ENCODE measurements around the gene DBH.

Gene DBH

GRCh38 chr9:133627341-133627740 is 8.8 kb upstream of the DBH start:
- DNase-seq = no peak

DNA sequence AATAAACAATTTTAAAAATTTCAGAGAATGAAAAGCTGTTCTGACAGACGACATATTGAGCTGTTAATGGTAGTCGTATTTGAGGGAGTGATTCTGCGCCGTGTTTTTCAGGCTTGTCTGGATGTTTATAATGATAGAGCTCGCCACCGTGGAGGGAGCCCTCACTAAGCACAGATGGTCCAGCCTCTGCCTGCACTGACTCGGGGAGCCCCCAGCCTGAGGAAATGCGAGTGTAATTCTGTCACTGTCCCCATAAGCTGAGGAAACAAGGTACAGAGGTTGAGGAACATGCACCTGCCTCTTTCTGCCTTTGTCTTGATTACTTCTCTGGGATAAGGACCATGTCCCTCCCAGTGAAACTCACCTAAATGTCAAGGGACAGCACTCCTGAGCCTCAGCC is 7.4 kb upstream of the DBH start:
- DNase-seq = no peak

DNA sequence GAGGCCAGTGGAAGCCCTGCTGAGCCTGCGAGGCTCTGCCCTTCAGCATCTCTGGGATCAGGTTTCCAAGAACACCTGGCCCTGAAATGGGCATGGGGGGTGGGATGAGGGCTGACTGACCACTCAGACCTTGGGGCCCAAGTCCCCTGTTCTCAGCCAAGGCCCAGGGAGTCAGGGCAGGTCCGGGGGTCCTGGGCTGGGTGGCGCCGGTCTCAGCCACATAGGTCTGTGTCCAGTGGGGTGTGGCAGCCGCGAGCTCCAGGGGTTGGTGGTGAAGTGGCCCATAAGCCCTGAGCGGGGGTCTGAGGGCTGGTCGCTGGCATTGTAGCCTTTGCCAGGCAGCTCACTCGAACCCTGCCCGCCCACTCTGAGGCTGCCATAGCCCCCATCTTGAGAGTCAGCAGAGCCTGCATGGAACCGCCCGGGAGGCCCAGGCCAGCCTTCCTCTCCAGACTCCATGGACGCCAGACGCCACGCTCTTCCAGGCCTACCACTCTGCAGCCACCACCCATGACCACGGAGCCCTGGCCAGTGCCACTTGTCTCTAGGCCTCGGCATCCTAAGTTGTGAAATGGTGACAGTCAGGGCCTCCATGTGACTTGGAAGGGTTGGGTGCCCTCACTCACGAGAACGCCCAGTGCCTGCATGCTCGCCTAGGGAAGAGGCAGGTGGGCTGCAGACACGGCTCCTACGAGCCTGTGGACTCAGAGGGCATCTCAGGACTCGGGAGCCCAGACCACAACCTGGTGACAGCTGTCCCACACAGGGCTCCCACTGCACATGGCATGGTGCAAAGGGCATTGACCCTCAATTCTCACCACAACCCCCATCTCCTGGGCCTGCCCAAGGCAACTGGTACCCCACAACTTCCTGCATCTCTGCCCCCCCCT is 6.7 kb upstream of the DBH start:
- DNase-seq = no peak

- DNase-seq = no peak
Measured at GRCh38 chr9:133631111-133631510, 5.1 kb upstream of the DBH start.

DNA sequence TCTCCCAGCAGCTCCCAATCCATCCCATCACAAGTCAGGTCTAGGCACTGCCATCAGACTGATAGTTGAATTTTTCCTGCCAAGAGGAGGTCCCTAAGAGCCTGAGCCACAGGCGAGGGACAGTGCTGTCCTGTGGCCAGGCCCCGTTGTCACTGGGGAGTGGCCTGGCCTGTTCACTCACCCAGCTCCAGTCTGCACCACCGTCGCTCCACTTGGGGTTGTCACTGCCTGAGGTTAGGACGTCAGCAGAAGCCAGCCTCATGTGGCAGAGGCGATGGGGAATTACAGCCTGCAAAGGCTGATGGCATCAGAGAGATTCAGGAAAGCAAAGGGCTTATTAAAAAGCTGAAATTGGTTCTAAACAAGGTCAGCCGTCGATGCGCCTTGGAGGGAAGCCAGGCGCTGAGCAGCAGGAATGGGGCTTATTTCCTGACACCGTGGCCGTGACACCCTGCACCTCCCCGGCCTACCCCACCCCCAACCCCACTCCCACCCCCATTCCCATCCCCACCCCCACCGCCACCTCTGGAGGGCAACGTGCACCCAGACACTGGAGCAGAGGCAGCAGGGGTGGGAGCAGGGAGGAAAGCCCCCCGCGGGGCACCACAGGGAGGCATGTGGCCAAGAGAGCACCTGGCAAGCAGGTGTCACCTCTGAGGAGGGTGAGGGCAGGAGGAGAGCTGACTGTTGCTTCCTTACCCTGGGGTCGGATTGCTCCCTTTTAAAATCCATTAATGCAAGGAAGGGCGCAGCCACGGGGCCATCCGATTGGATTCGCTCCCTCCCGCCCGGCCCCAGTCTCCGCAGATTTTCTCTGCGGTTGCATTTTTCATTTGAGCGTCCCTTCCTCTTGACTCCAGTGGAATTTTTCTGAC is 3.1 kb upstream of the DBH start:
- DNase-seq = no peak

DNA sequence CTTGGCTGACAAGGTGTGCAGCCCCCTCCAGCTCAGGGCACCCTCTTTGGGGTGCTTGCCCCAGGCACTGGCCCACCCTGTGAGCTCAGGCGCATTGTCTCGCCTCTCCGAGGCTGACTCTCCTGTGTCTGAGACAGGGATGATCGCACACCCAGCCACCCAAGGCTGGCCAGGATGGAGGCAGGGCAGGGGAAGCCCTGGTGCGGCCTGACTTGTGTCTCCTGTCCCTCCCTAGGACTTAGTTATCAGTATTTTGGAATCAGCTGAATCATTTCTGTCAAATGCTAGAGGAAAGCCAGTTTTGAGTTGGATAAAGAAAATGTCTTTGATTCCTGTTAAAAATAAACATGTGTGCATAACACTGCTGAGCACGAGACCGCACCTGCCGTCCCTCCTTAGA is 2.5 kb upstream of the DBH start:
- no peak for DNase-seq

DNA sequence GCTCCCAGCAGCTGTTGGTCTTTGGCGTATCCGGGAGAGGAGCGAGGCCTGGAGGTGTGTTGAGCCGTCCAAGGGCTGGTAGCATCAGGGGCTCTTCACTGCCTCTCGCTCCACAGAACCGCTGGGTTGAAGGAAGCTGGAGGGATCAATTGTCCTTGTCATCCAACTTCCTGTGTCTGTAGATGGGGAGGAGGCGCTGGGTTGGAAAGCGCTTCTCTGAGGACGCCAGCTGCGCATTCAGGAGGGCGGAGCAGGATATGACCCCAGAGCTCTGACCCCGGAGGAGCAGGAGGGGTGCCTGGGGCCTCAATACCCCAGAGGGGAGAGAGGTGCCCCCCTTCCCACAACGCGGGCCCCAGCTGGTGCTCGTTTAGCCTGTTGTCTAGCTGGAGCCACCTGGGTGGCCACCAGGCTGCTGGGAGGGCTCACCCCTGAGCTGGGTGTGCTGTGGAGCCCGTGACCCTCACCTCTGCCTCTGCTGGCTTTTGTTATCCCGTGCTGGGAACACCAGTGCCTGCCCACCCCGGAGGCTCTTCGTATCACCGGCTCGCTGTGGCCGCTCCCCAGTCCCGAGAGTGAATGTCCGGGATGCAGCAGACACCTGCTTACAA is 2.0 kb upstream of the DBH start:
- no peak for DNase-seq

DNA sequence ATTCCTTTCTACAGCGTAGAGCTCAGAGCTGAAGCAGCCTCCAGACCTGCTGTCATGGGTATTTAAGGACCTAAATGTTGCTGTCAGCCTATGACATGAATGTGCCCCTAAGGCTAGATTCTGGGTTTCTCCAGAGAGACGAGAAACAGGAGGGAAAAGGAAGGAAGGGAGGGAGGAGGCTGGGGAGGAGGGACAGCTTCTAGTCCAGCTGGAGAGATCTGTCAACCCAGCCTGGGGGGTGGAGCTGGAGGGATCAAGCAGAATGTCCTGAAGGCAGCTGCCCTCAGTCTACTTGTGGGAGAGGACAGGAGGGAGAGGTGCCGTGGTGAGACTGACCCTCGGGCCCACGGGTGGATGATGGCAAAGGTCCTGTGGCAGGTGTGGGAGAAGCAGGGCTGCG is 1.1 kb upstream of the DBH start:
- no peak for DNase-seq

- DNase-seq = no peak
Measured at GRCh38 chr9:133636902-133637301, 739 bp downstream of the DBH start.

DNA sequence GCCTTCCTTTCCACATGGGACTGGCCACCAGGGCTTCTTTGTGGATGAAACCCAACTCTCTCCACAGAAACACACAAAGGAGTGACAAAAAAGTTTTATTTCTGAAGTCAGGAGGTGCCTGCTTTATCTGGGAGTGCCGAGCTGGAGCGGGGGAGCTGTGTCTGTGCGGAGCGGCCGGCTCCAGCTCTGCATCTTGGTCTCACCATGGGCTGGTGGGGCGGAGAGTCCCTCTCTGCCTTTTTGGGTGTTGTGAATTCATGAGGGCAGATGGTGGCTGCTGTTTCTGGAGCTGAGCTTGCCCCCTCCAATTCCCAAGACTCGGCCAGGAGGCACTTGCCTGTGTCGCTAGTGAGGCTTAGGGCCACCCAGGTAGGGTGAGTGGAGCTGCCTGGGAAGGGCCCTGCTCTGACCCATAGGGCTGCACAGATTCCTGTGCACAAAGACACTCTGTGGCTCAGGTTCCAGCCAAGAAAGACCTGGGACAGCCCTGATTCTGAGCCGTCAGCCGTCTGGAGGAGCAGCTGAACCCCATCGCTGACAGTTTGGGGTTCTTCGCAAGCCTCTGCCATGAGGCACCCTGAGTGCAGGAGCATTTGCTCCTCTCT is 1.4 kb downstream of the DBH start:
- DNase-seq = no peak

DNA sequence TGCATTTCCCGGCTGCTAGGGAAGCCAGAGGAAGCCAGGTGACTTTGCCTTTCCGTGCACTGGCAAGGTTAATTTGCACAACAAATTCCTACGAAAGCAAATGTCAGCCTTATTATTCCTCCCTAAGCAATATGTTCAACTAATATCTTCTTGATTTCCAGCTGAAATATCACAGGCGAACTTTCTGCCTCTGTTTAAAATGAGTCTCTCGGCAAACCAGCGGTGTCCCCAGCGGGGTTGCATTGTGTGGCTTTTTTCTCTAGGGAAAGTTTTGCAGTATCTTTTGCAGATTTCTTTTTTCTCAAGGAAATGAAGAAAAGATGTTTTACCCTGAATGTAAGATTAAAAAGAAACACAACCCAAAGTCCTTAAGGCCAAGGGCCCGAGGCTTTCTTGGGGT is 1.9 kb downstream of the DBH start:
- no peak for DNase-seq

DNA sequence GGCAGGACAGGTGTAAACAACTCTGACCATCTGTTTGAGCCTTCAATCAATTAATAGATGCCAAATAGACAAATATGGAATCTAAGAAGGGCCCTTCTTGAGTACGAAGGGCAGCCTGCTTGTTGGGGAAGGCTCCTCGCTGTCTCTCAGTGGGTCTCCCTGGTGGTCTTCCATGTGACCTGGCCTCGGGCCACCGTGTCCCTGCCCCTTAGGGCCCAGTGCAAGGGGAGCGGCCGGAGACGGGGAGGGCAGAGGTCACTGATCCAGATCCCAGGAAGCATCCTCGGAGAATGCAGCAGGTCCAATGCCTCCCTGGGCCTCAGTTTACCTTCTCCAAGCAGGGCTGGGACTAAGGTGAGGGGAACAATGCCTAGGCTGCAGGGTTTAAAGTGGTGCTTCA is 2.5 kb downstream of the DBH start:
- DNase-seq = no peak

DNA sequence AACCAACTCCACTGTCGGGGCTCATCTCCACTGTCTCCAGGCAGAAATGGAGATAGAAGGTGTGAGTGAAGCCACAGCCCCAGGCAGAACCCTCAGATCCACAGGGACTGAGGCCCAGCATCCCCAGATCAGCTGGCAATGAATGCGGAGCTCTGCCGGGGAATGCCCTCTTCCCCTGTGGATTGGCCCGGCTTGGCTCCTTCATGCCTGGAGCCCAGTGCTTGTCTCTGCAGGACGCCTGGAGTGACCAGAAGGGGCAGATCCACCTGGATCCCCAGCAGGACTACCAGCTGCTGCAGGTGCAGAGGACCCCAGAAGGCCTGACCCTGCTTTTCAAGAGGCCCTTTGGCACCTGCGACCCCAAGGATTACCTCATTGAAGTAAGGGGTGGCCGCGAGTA is 3.5 kb downstream of the DBH start:
- no peak for DNase-seq

GRCh38 chr9:133640160-133640559 is 4.0 kb downstream of the DBH start:
- no peak for DNase-seq

- no peak for DNase-seq
Measured at GRCh38 chr9:133640580-133641395, 4.6 kb downstream of the DBH start.

DNA sequence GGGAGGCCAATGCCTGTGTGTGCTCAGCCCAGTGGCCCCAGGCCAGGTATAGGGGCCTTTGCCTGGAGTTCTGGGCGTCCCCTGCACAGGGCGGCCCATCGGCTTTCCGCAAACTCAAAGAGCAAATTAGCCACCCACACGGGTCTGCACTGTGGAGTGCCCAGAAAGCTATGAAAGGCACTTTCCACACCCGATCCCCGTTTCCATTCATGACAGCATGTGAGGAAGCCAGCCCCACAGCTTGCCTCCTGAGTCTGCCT is 5.2 kb downstream of the DBH start:
- no peak for DNase-seq

DNA sequence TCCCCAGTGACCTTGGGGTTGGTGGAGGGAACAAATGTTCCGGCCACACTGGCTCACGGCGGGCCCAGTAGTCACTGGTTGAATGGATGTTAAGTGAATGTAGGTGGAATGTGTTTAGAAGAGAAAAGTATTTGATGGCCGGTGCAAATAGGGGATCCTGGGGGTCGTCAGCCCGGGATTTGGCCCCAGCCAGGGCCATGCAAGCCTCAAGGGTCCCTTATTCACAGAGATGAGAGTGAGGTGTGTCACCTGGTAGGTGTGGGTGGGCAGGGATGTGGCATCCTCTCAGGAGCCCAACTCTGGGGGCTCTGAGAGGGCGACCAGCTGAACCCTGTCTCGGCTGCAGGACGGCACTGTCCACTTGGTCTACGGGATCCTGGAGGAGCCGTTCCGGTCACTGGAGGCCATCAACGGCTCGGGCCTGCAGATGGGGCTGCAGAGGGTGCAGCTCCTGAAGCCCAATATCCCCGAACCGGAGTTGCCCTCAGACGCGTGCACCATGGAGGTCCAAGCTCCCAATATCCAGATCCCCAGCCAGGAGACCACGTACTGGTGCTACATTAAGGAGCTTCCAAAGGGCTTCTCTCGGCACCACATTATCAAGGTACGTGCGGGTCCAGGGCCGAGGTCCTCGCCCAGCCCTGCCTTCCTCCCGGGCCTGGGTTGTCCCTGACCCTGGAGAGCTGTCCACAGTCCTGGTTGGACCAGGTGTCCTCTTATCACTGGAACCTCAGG is 5.9 kb downstream of the DBH start:
- DNase-seq = no peak

DNA sequence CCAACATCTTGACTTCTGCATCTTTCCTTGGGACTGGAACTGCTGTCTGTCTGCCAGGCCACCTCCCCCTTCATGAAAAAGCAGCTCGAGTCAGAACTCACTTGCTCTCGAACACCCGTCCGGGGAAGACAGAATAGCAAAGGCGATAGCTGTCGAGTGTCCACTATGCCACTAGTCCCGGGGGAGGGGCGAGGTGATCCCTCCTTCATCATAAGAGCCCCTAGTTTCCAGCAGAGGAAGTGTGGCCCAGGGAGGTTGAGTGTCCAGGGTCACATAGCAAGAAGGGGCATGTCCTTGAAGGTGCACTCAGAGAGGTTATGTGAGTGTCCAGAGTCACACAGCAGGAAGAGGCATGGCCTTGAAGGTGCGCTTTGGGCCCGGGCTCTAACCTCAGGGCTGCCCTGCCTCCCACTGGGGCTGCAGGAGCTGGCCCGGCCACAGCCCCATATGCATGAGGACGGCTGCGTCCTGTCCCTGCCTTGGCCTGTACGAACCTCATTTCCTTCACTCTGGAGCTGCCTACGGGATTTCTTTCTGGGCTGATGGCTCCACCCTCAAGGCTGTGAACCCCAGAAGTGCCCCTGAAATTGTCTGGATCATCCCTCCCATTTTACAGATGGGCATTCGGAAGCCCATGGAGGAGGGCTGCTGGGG is 6.7 kb downstream of the DBH start:
- DNase-seq = no peak

- no peak for DNase-seq
Measured at GRCh38 chr9:133643362-133643755, 7.2 kb downstream of the DBH start.

- no peak for DNase-seq
Measured at GRCh38 chr9:133643978-133644760, 8.0 kb downstream of the DBH start.

Data from CD4-positive, alpha-beta T cell treated with Interleukin-6 for 4 hours (primary cell).